Sigmoid colon (tissue), 7 donors: Measurements from ENCODE around the gene CD9. TPM values are rescaled to one million over a fixed set of nuclear protein-coding genes. Genes with fewer than 3 reads are reported as not detected.

Experiments
- DNase-seq: peaks from one replicate; pipeline ENCODE4 v3.0.0-alpha.2; 2019
- H3K27ac ChIP-seq, 4 donors: fragments of 200-600 bp; sonication (generic); one replicate each; pipeline ENCODE4 v1.5.1; 2016 to 2019; ENCODE audit warnings: mild to moderate bottlenecking in 1 of 4
- H3K27me3 ChIP-seq, 3 donors: fragments of 200-600 bp; sonication (generic); one replicate each; pipeline ENCODE4 v1.5.1; 2019; ENCODE audit warnings: mild to moderate bottlenecking in 1 of 3
- H3K36me3 ChIP-seq, 4 donors: fragments of 200-600 bp; sonication (generic); one replicate each; pipeline ENCODE4 v1.5.1; 2016 to 2019
- H3K4me1 ChIP-seq, 4 donors: fragments of 200-600 bp; sonication (generic); one replicate each; pipeline ENCODE4 v1.5.1; 2017 to 2019
- H3K4me3 ChIP-seq, 4 donors: fragments of 200-600 bp; sonication (generic); one replicate each; pipeline ENCODE4 v1.5.1; 2017 to 2019; ENCODE audit warnings: mild to moderate bottlenecking in 2 of 4, moderate library complexity in 1 of 4
- H3K9me3 ChIP-seq, 4 donors: fragments of 200-600 bp in 3 of 4; sonication (generic) in 3 of 4; one replicate each; pipeline versions ENCODE4 v1.5.1 to v1.6.1; 2013 to 2019
- CTCF ChIP-seq, 4 experiments: fragments of 450-650 bp in 3 of 4; fragments of 200-600 bp in 1 of 4; IDR thresholded peaks; one replicate each; pipeline ENCODE4 v1.5.1; 2016 to 2019; ENCODE audit warnings: antibody characterized with exemption in 4 of 4, mild to moderate bottlenecking in 3 of 4, moderate library complexity in 2 of 4
- EP300 ChIP-seq, 4 donors: sonication (generic); formaldehyde crosslinking; IDR thresholded peaks; one replicate each; pipeline ENCODE4 v1.6.1; 2017; ENCODE audit warnings: antibody characterized with exemption in 4 of 4
- POLR2A ChIP-seq, 2 donors: fragments of 450-650 bp; IDR thresholded peaks; one replicate each; pipeline ENCODE4 v1.6.1; 2016; ENCODE audit warnings: antibody characterized with exemption in 2 of 2, mild to moderate bottlenecking in 2 of 2, moderate library complexity in 2 of 2
- POLR2AphosphoS5 ChIP-seq, 4 donors: sonication (generic); formaldehyde crosslinking; IDR thresholded peaks; one replicate each; pipeline ENCODE4 v1.6.1; 2017; ENCODE audit warnings: antibody characterized with exemption in 4 of 4
- WGBS, 2 donors: extraction: QIAGEN DNeasy Blood & Tissue Kit; methylation state at CpG; one replicate each; pipeline ENCODE4 v1.1.7; 2013; 5-methylcytosine and 5-hydroxymethylcytosine counted together
- intact Hi-C: fragments of 100-400 bp; cut with DNase I; formaldehyde crosslinking; loops from one replicate; pipeline ENCODE4 v1.15.1; 2023
- polyA plus RNA-seq, 3 donors: library from polyadenylated mRNA; stranded (reverse); fragments of 200-250 nt; gene quantifications; one replicate each; pipeline ENCODE4 v1.2.3, GENCODE V29; 2013
- total RNA-seq, 4 donors: library from RNA; depleted of rRNA; stranded (reverse); fragments of >200 nt; gene quantifications; one replicate each; pipeline ENCODE4 v1.1.0, GENCODE V29; 2016
- donor health status: healthy with polysubstance abuse.
- donor health status: Bipolar disorder and iron deficiency.
- donor health status: healthy.

Gene CD9
- total and polyA plus RNA-seq, 7 donors, result 180 to 548 (median 335) TPM

- 85 to 86% methylated on average over 2 of the region's 2 CpGs for WGBS, 2 donors
- H3K9me3 ChIP-seq, result no peaks in the 10 kb centered on the region
- peaks cover 0 to 29% (median 13%) of the 10 kb centered on the region in 4 donors for H3K4me1 ChIP-seq
- TF ChIP-seq POLR2AphosphoS5 (IDR thresholded peaks at IDR 0.05), result no peak
- no peak for TF ChIP-seq CTCF (IDR thresholded peaks at IDR 0.05)
- no peak for TF ChIP-seq EP300 (IDR thresholded peaks at IDR 0.05)
- no peak for TF ChIP-seq POLR2A (IDR thresholded peaks at IDR 0.05)
- no peak for DNase-seq
- no peaks in the 10 kb centered on the region for H3K27me3 ChIP-seq
- H3K4me3 ChIP-seq, result no peak overlapping the region
- no peaks in the 10 kb centered on the region for H3K36me3 ChIP-seq
- intact Hi-C loops, result no loop called here
- H3K27ac ChIP-seq, result no peak overlapping the region
These were observed 34.8 kb upstream of the CD9 start for GRCh38 chr12:6165395-6165794.

GRCh38 chr12:6166808-6167207, 33.4 kb upstream of the CD9 start:
- no peak for DNase-seq
- WGBS, 2 donors, result 75 to 90% methylated on average over 6 of the region's 6 CpGs
- intact Hi-C loops, result no loop called here
- Histone ChIP-seq H3K36me3 (no peaks in the 10 kb centered on the region), H3K27ac (peak overlapping the region; percentile 24 to 79 (median 64)), H3K4me3 (no peak overlapping the region), H3K9me3 (no peaks in the 10 kb centered on the region), H3K4me1 (peaks cover 0 to 18% (median 13%) of the 10 kb centered on the region in 4 donors), H3K27me3 (no peaks in the 10 kb centered on the region)
- no peak for TF ChIP-seq POLR2A (IDR thresholded peaks at IDR 0.05)
- TF ChIP-seq CTCF (IDR thresholded peaks at IDR 0.05), result no peak
- TF ChIP-seq EP300 (IDR thresholded peaks at IDR 0.05), result no peak
- no peak for TF ChIP-seq POLR2AphosphoS5 (IDR thresholded peaks at IDR 0.05)

GRCh38 chr12:6167327-6168280, 32.6 kb upstream of the CD9 start:
- no peak overlapping the region for H3K4me3 ChIP-seq
- H3K36me3 ChIP-seq, result no peaks in the 10 kb centered on the region
- H3K9me3 ChIP-seq, result no peaks in the 10 kb centered on the region
- peak overlapping the region; percentile 24 to 79 (median 64) for H3K27ac ChIP-seq
- DNase-seq, result peak; percentile 79
- intact Hi-C loops, result no loop called here
- TF ChIP-seq POLR2A (IDR thresholded peaks at IDR 0.05) (no peak), POLR2AphosphoS5 (IDR thresholded peaks at IDR 0.05) (peak in 3 of 4 donors; percentile 26 to 81 (median 53)), EP300 (IDR thresholded peaks at IDR 0.05) (peak in 1 of 4 donors; percentile 80)
- 61 to 77% methylated on average over 17 of the region's 17 CpGs for WGBS, 2 donors
- peaks cover 0 to 18% (median 13%) of the 10 kb centered on the region in 4 donors for H3K4me1 ChIP-seq
- no peaks in the 10 kb centered on the region for H3K27me3 ChIP-seq

GRCh38 chr12:6171409-6172015, 28.7 kb upstream of the CD9 start:
- intact Hi-C loops, result no loop called here
- TF ChIP-seq POLR2A (IDR thresholded peaks at IDR 0.05) (no peak), CTCF (IDR thresholded peaks at IDR 0.05) (no peak), EP300 (IDR thresholded peaks at IDR 0.05) (peak in 1 of 4 donors; percentile 62), POLR2AphosphoS5 (IDR thresholded peaks at IDR 0.05) (peak in 2 of 4 donors; percentile 31 to 37)
- H3K27me3 ChIP-seq, result no peaks in the 10 kb centered on the region
- no peaks in the 10 kb centered on the region for H3K9me3 ChIP-seq
- DNase-seq, result peak; percentile 69
- 89 to 90% methylated on average over 21 of the region's 21 CpGs for WGBS, 2 donors
- H3K4me3 ChIP-seq, result no peak overlapping the region
- H3K27ac ChIP-seq, result peak overlapping the region in 2 of 4 donors; percentile 18 to 58
- H3K36me3 ChIP-seq, result no peaks in the 10 kb centered on the region
- H3K4me1 ChIP-seq, result peaks cover 0 to 18% (median 13%) of the 10 kb centered on the region in 4 donors

GRCh38 chr12:6172086-6172485, 28.1 kb upstream of the CD9 start:
- intact Hi-C loops, result no loop called here
- H3K27ac ChIP-seq, result peak overlapping the region in 3 of 4 donors; percentile 18 to 58 (median 21)
- no peaks in the 10 kb centered on the region for H3K27me3 ChIP-seq
- H3K36me3 ChIP-seq, result no peaks in the 10 kb centered on the region
- no peak for DNase-seq
- WGBS, 2 donors, result 89 to 91% methylated on average over 15 of the region's 15 CpGs
- peaks cover 0 to 13% (median 11%) of the 10 kb centered on the region in 4 donors for H3K4me1 ChIP-seq
- no peak overlapping the region for H3K4me3 ChIP-seq
- no peaks in the 10 kb centered on the region for H3K9me3 ChIP-seq
- no peak for TF ChIP-seq POLR2AphosphoS5 (IDR thresholded peaks at IDR 0.05)
- TF ChIP-seq POLR2A (IDR thresholded peaks at IDR 0.05), result no peak
- TF ChIP-seq CTCF (IDR thresholded peaks at IDR 0.05), result no peak
- no peak for TF ChIP-seq EP300 (IDR thresholded peaks at IDR 0.05)
